LNCaP clone FGC (cell line): ENCODE measurements around the gene SULT2A1.

Source experiments
- DNase-seq: peaks from one replicate; pipeline ENCODE4 v3.0.0-alpha.2; 2011; ENCODE audit warnings: low read depth
- H3K4me3 ChIP-seq: 2 replicates; pipeline ENCODE4 v1.5.1; 2011; ENCODE audit warnings: mild to moderate bottlenecking, low read depth, low read length, control low read depth
- CTCF ChIP-seq: IDR thresholded peaks from 2 replicates; pipeline ENCODE4 v1.5.1; 2012; ENCODE audit warnings: mild to moderate bottlenecking; ENCODE audit not compliant: control insufficient read depth, insufficient read depth; ENCODE audit errors: extremely low read depth

The SULT2A1 gene

GRCh38 chr19:47821460-47822020, 64.6 kb downstream of the SULT2A1 start, which contains the start of gene CRX:
Gene CRX, plus strand, starts transcription at chr19:47821937. Its CDS starts 12,507 bp downstream, at chr19:47834444.
- DNase-seq = no peak

More at GRCh38 chr19:47821460-47822020, 64.6 kb downstream of the SULT2A1 start, which contains the start of gene CRX:
- no peak for TF ChIP-seq CTCF
- H3K4me3 ChIP-seq = no peak within 1 kb of the TSS
